Stimulated activated naive CD4-positive, alpha-beta T cell treated with Interleukin-2 at 50 U/mL for 16 hours (primary cell): Measurements from ENCODE around the gene RNASEH2A.

Experiments used
- DNase-seq: peaks from one replicate; lab custom pipeline; 2025; lab: John Stamatoyannopoulos, UW

RNASEH2A gene

DNA sequence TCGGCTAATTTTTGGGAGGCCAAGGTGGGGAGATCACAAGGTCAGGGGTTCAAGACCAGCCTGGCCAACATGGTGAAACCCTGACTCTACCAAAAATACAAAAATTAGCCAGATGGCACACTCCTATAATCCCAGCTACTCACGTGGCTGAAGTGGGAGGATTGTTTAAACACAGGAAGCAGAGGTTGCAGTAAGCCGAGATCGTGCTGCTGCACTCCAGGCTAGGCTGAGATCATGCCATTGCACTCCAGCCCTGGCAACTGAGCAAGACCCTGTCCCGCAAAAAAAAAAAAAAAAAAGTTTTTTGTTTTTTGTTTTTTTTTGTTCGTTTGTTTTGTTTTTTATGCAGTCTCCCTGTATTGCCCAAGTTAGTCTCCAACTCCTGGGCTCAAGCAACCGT, 53.2 kb downstream of the RNASEH2A start:
- DNase-seq = no peak
